Prostate gland (tissue), 2 donors: ENCODE results near the gene CLEC4M.

Experiments
- CTCF ChIP-seq, 4 experiments: fragments of 200-600 bp in 2 of 4; fragments of 450-650 bp in 2 of 4; sonication (generic) in 2 of 4; IDR thresholded peaks; 1 replicate in 3 of 4; 2 replicates in 1 of 4; pipeline ENCODE4 v1.5.1; 2016 to 2019; ENCODE audit warnings: antibody characterized with exemption in 4 of 4, mild to moderate bottlenecking in 2 of 4, moderate library complexity in 2 of 4
- POLR2A ChIP-seq: fragments of 450-650 bp; IDR thresholded peaks from one replicate; pipeline ENCODE4 v1.6.1; 2016; ENCODE audit warnings: antibody characterized with exemption, mild to moderate bottlenecking

GRCh38 chr19:7736148-7736547, 26.9 kb upstream of the CLEC4M start:
- TF ChIP-seq POLR2A = no peak
- no peak for TF ChIP-seq CTCF (IDR thresholded peaks at IDR 0.05)
